Smooth muscle cell (in vitro differentiated cells): Measurements from ENCODE around the gene UBL4A. TPM values are rescaled to one million over a fixed set of nuclear protein-coding genes. Genes with fewer than 3 reads are reported as not detected.

ENCODE experiments used
- DNase-seq: peaks from one replicate; lab custom pipeline; 2025; ENCODE audit not compliant: unreplicated experiment; lab: John Stamatoyannopoulos, UW
- H2AFZ ChIP-seq: fragments of 200-600 bp; sonication (generic); 2 replicates; pipeline ENCODE4 v1.6.0; 2016; ENCODE audit warnings: antibody characterized with exemption, low read depth, mild to moderate bottlenecking
- H3F3A ChIP-seq: fragments of 200-600 bp; sonication (generic); 2 replicates; pipeline ENCODE4 v1.6.0; 2017; ENCODE audit warnings: antibody characterized with exemption, low read depth
- H3K27ac ChIP-seq: fragments of 200-600 bp; sonication (generic); 2 replicates; pipeline ENCODE4 v1.5.1; 2016; ENCODE audit warnings: low read depth, mild to moderate bottlenecking
- H3K27me3 ChIP-seq: fragments of 200-600 bp; sonication (generic); 2 replicates; pipeline ENCODE4 v1.6.1; 2016; ENCODE audit warnings: low read depth, mild to moderate bottlenecking
- H3K36me3 ChIP-seq: fragments of 200-600 bp; sonication (generic); 2 replicates; pipeline ENCODE4 v1.5.1; 2016; ENCODE audit warnings: low read depth
- H3K4me1 ChIP-seq: fragments of 200-600 bp; sonication (generic); 2 replicates; pipeline ENCODE4 v1.5.1; 2016; ENCODE audit warnings: low read depth
- H3K4me2 ChIP-seq: fragments of 200-600 bp; sonication (generic); 2 replicates; pipeline ENCODE4 v1.6.0; 2016; ENCODE audit warnings: mild to moderate bottlenecking
- H3K4me3 ChIP-seq: fragments of 200-600 bp; sonication (generic); 2 replicates; pipeline ENCODE4 v1.5.1; 2016; ENCODE audit warnings: mild to moderate bottlenecking
- H3K79me2 ChIP-seq: fragments of 200-600 bp; sonication (generic); 2 replicates; pipeline ENCODE4 v1.6.0; 2016; ENCODE audit warnings: low read depth, mild to moderate bottlenecking
- H3K9ac ChIP-seq: fragments of 200-600 bp; sonication (generic); 2 replicates; pipeline ENCODE4 v1.6.0; 2016; ENCODE audit warnings: low read depth
- H3K9me3 ChIP-seq: fragments of 200-600 bp; sonication (generic); replicated peaks from 2 replicates; pipeline ENCODE4 v1.5.1; 2016; ENCODE audit warnings: low read depth
- H4K20me1 ChIP-seq: fragments of 200-600 bp; sonication (generic); 2 replicates; pipeline ENCODE4 v1.6.0; 2016; ENCODE audit warnings: low read depth
- CTCF ChIP-seq: fragments of 200-600 bp; sonication (generic); IDR thresholded peaks from 2 replicates; pipeline ENCODE4 v1.5.1; 2017; ENCODE audit warnings: borderline replicate concordance, mild to moderate bottlenecking, antibody characterized with exemption; ENCODE audit not compliant: insufficient read depth, poor library complexity, severe bottlenecking
- WGBS: methylation state at CpG from one replicate; pipeline ENCODE4 v1.1.7; 2016; ENCODE audit warnings: low lambda C conversion rate; 5-methylcytosine and 5-hydroxymethylcytosine counted together
- polyA plus RNA-seq: library from polyadenylated mRNA; unstranded; fragments of >200 nt; fragmentation: Nextera tagmentation; extraction: Ambion mirVana; gene quantifications from 2 replicates; pipeline ENCODE4 v1.2.1, GENCODE V29; 2016
- total RNA-seq: library from RNA; depleted of rRNA; stranded (reverse); fragments of >200 nt; gene quantifications from 2 replicates; pipeline ENCODE4 v1.2.3, GENCODE V29; 2014

UBL4A gene
- total and polyA plus RNA-seq, 2 experiments from 2014 or later = 42.1 to 46.9 TPM

GRCh38 chrX:154517101-154517781 lies 30.8 kb upstream of the UBL4A start:
- Histone ChIP-seq H3K4me3 (peak overlapping the region; percentile 48), H3K36me3 (no peaks in the 10 kb centered on the region), H2AFZ (no peak overlapping the region), H3K79me2 (peaks cover 7% of the 10 kb centered on the region), H3K27me3 (no peaks in the 10 kb centered on the region), H3K27ac (peak overlapping the region; percentile 80), H3K4me2 (peak overlapping the region; percentile 79), H4K20me1 (no peaks in the 10 kb centered on the region), H3K9ac (peak overlapping the region; percentile 27), H3K4me1 (peaks cover 4% of the 10 kb centered on the region), H3F3A (no peaks in the 10 kb centered on the region), H3K9me3 (no peaks in the 10 kb centered on the region)
- WGBS = 28% methylated on average over 25 of the region's 25 CpGs
- TF ChIP-seq CTCF = no peak
- no peak for DNase-seq

GRCh38 chrX:154516656-154517100 lies 30.3 kb upstream of the UBL4A start:
- 38% methylated on average over 19 of the region's 19 CpGs for WGBS
- Histone ChIP-seq H3F3A (no peaks in the 10 kb centered on the region), H3K4me2 (peak overlapping the region; percentile 79), H3K79me2 (peaks cover 7% of the 10 kb centered on the region), H3K27ac (peak overlapping the region; percentile 80), H3K9me3 (no peaks in the 10 kb centered on the region), H3K36me3 (no peaks in the 10 kb centered on the region), H3K9ac (peak overlapping the region; percentile 27), H2AFZ (no peak overlapping the region), H3K4me1 (peaks cover 4% of the 10 kb centered on the region), H3K4me3 (peak overlapping the region; percentile 48), H4K20me1 (no peaks in the 10 kb centered on the region), H3K27me3 (no peaks in the 10 kb centered on the region)
- DNase-seq = peak; percentile 57
- TF ChIP-seq CTCF = no peak

GRCh38 chrX:154515966-154516655 lies 29.7 kb upstream of the UBL4A start, which contains the start of gene FAM3A:
Gene FAM3A (minus strand): TSS chrX:154516232. CDS start chrX:154515772, 460 bp downstream.
- peaks cover 4% of the 10 kb centered on the region for H3K4me1 ChIP-seq
- TF ChIP-seq CTCF = no peak
- WGBS = 47% methylated on average over 23 of the region's 59 CpGs
- no peaks in the 10 kb centered on the region for H3F3A ChIP-seq
- no peaks in the 10 kb centered on the region for H3K36me3 ChIP-seq
- peak; percentile 66 for DNase-seq
- H3K4me3 ChIP-seq = peak within 1 kb of the TSS; percentile 67
- no peaks in the 10 kb centered on the region for H4K20me1 ChIP-seq
- H3K9ac ChIP-seq = peak within 1 kb of the TSS; percentile 74
- H3K27me3 ChIP-seq = no peaks in the 10 kb centered on the region
- H3K27ac ChIP-seq = peak within 1 kb of the TSS; percentile 83
- peaks cover 7% of the 10 kb centered on the region for H3K79me2 ChIP-seq
- H3K9me3 ChIP-seq = no peaks in the 10 kb centered on the region
- H2AFZ ChIP-seq = no peak within 1 kb of the TSS
- H3K4me2 ChIP-seq = peak within 1 kb of the TSS; percentile 91
